Endothelial cell (in vitro differentiated cells): ENCODE data around the gene TCAP. TPM values are rescaled to one million over a fixed set of nuclear protein-coding genes. Genes with fewer than 3 reads are reported as not detected.

ENCODE experiments used
- DNase-seq: peaks from one replicate; pipeline ENCODE4 v3.0.0; 2021; ENCODE audit warnings: low spot score
- H3K27ac Mint-ChIP-seq: one replicate; pipeline ENCODE4 v1.8.0; 2021; ENCODE audit warnings: mixed read lengths, inconsistent platforms; ENCODE audit not compliant: unreplicated experiment
- H3K27me3 Mint-ChIP-seq: one replicate; pipeline ENCODE4 v1.8.0; 2021; ENCODE audit warnings: mild to moderate bottlenecking, moderate library complexity, mixed read lengths, inconsistent platforms; ENCODE audit not compliant: unreplicated experiment
- H3K36me3 Mint-ChIP-seq: one replicate; pipeline ENCODE4 v1.8.0; 2021; ENCODE audit warnings: mild to moderate bottlenecking, low read depth, mixed read lengths, inconsistent platforms; ENCODE audit not compliant: unreplicated experiment
- H3K4me1 Mint-ChIP-seq: one replicate; pipeline ENCODE4 v1.8.0; 2021; ENCODE audit warnings: mild to moderate bottlenecking, mixed read lengths, inconsistent platforms; ENCODE audit not compliant: unreplicated experiment
- H3K4me3 Mint-ChIP-seq: one replicate; pipeline ENCODE4 v1.8.0; 2021; ENCODE audit warnings: mild to moderate bottlenecking, mixed read lengths, inconsistent platforms; ENCODE audit not compliant: unreplicated experiment
- H3K9me3 Mint-ChIP-seq: one replicate; pipeline ENCODE4 v1.8.0; 2021; ENCODE audit warnings: mixed read lengths, inconsistent platforms; ENCODE audit not compliant: unreplicated experiment
- CTCF ChIP-seq: fragments of 200-600 bp; sonication (generic); IDR thresholded peaks from one replicate; pipeline ENCODE4 v1.5.0; 2021; ENCODE audit warnings: antibody characterized with exemption; ENCODE audit not compliant: unreplicated experiment
- total RNA-seq: library from RNA; stranded (reverse); fragmentation: NEBNext Ultra II Directional; extraction: Animal tissue kit (Norgen Biotek cat#: 25700); gene quantifications from one replicate; pipeline ENCODE4 v1.2.1, GENCODE V29; 2021; ENCODE audit not compliant: unreplicated experiment

TCAP gene
- total RNA-seq, 1 donor from 2014 or later: 1.2 TPM

GRCh38 chr17:39699818-39700147, 34.6 kb downstream of the TCAP start, which contains the start of gene ERBB2:
Gene ERBB2, plus strand, starts transcription at chr17:39700064. Its CDS starts 175 bp downstream, at chr17:39700239.
- no peaks in the 10 kb centered on the region for H3K36me3 Mint-ChIP-seq
- peaks cover 7% of the 10 kb centered on the region for H3K27me3 Mint-ChIP-seq
- peaks cover 25% of the 10 kb centered on the region for H3K4me1 Mint-ChIP-seq
- peak within 1 kb of the TSS; percentile 97 for H3K4me3 Mint-ChIP-seq
- peak; percentile 42 for DNase-seq
- TF ChIP-seq CTCF: no peak
- no peaks in the 10 kb centered on the region for H3K9me3 Mint-ChIP-seq
- peak within 1 kb of the TSS; percentile 72 for H3K27ac Mint-ChIP-seq

GRCh38 chr17:39700148-39700987, 35.2 kb downstream of the TCAP start:
- H3K9me3 Mint-ChIP-seq: no peaks in the 10 kb centered on the region
- peaks cover 7% of the 10 kb centered on the region for H3K27me3 Mint-ChIP-seq
- peaks cover 25% of the 10 kb centered on the region for H3K4me1 Mint-ChIP-seq
- DNase-seq: peak; percentile 35
- H3K4me3 Mint-ChIP-seq: peak overlapping the region; percentile 88
- no peak for TF ChIP-seq CTCF
- no peaks in the 10 kb centered on the region for H3K36me3 Mint-ChIP-seq
- no peak overlapping the region for H3K27ac Mint-ChIP-seq

GRCh38 chr17:39701012-39701783, 36.0 kb downstream of the TCAP start:
- H3K27me3 Mint-ChIP-seq: peaks cover 7% of the 10 kb centered on the region
- peaks cover 19% of the 10 kb centered on the region for H3K4me1 Mint-ChIP-seq
- H3K27ac Mint-ChIP-seq: no peak overlapping the region
- peak overlapping the region; percentile 88 for H3K4me3 Mint-ChIP-seq
- no peak for DNase-seq
- TF ChIP-seq CTCF: no peak
- no peaks in the 10 kb centered on the region for H3K9me3 Mint-ChIP-seq
- no peaks in the 10 kb centered on the region for H3K36me3 Mint-ChIP-seq

- Mint-ChIP-seq H3K4me1 (peaks cover 19% of the 10 kb centered on the region), H3K4me3 (peak overlapping the region; percentile 88), H3K36me3 (no peaks in the 10 kb centered on the region), H3K27ac (no peak overlapping the region), H3K27me3 (peaks cover 7% of the 10 kb centered on the region), H3K9me3 (no peaks in the 10 kb centered on the region)
- TF ChIP-seq CTCF: no peak
- no peak for DNase-seq
These were observed 36.8 kb downstream of the TCAP start for GRCh38 chr17:39701784-39702422.
